BE2C (cell line): Measurements from ENCODE around the gene TMEM116.

Source experiments
- DNase-seq: peaks from one replicate; pipeline ENCODE4 v3.0.0-alpha.2; 2020
- H3K27me3 ChIP-seq: fragments of 250-450 bp; sonication (Bioruptor Pico); 2 replicates; pipeline ENCODE4 v1.5.1; 2020; ENCODE audit warnings: mild to moderate bottlenecking
- H3K36me3 ChIP-seq: fragments of 250-450 bp; sonication (Bioruptor Pico); 2 replicates; pipeline ENCODE4 v1.5.1; 2020; ENCODE audit warnings: mild to moderate bottlenecking
- H3K4me1 ChIP-seq: fragments of 250-450 bp; sonication (Bioruptor Pico); 2 replicates; pipeline ENCODE4 v1.5.1; 2020
- H3K4me3 ChIP-seq: 2 replicates; pipeline ENCODE4 v1.5.1; 2011; ENCODE audit warnings: low read depth, low read length
- H3K9me3 ChIP-seq: fragments of 250-450 bp; sonication (Bioruptor Pico); 2 replicates; pipeline ENCODE4 v1.5.1; 2020
- CTCF ChIP-seq: IDR thresholded peaks from 2 replicates; pipeline ENCODE4 v1.5.1; 2012; ENCODE audit warnings: mild to moderate bottlenecking, low read depth, low read length

TMEM116 gene

GRCh38 chr12:112032292-112032691 lies 19.3 kb upstream of the TMEM116 start:
- H3K36me3 ChIP-seq: peaks cover 88% of the 10 kb centered on the region
- no peak for TF ChIP-seq CTCF

GRCh38 chr12:112031472-112031871 lies 18.5 kb upstream of the TMEM116 start:
- Histone ChIP-seq H3K27me3 (no peaks in the 10 kb centered on the region), H3K9me3 (no peaks in the 10 kb centered on the region), H3K4me3 (no peak overlapping the region), H3K36me3 (peaks cover 87% of the 10 kb centered on the region), H3K4me1 (no peaks in the 10 kb centered on the region)
- DNase-seq: no peak
- TF ChIP-seq CTCF: no peak

More at GRCh38 chr12:112032292-112032691, 19.3 kb upstream of the TMEM116 start:
- no peaks in the 10 kb centered on the region for H3K4me1 ChIP-seq
- no peaks in the 10 kb centered on the region for H3K27me3 ChIP-seq
- no peaks in the 10 kb centered on the region for H3K9me3 ChIP-seq
- DNase-seq: no peak
- H3K4me3 ChIP-seq: no peak overlapping the region

- H3K4me1 ChIP-seq: no peaks in the 10 kb centered on the region
- H3K36me3 ChIP-seq: peaks cover 87% of the 10 kb centered on the region
- H3K9me3 ChIP-seq: no peaks in the 10 kb centered on the region
- no peak overlapping the region for H3K4me3 ChIP-seq
- no peak for TF ChIP-seq CTCF
- DNase-seq: no peak
- H3K27me3 ChIP-seq: no peaks in the 10 kb centered on the region
Observed at GRCh38 chr12:112029301-112029700, 16.3 kb upstream of the TMEM116 start.

GRCh38 chr12:112025808-112026375 lies 12.9 kb upstream of the TMEM116 start:
- Histone ChIP-seq H3K4me1 (no peaks in the 10 kb centered on the region), H3K4me3 (no peak overlapping the region), H3K36me3 (peaks cover 86% of the 10 kb centered on the region), H3K27me3 (no peaks in the 10 kb centered on the region), H3K9me3 (no peaks in the 10 kb centered on the region)
- TF ChIP-seq CTCF: no peak
- no peak for DNase-seq

- TF ChIP-seq CTCF: no peak
- DNase-seq: no peak
- H3K36me3 ChIP-seq: peaks cover 83% of the 10 kb centered on the region
- H3K4me1 ChIP-seq: no peaks in the 10 kb centered on the region
- H3K9me3 ChIP-seq: no peaks in the 10 kb centered on the region
- no peaks in the 10 kb centered on the region for H3K27me3 ChIP-seq
- no peak overlapping the region for H3K4me3 ChIP-seq
Observed at GRCh38 chr12:112023759-112024396, 10.9 kb upstream of the TMEM116 start.

- no peaks in the 10 kb centered on the region for H3K4me1 ChIP-seq
- H3K36me3 ChIP-seq: peaks cover 74% of the 10 kb centered on the region
- no peak for DNase-seq
- no peak overlapping the region for H3K4me3 ChIP-seq
- no peaks in the 10 kb centered on the region for H3K27me3 ChIP-seq
- no peaks in the 10 kb centered on the region for H3K9me3 ChIP-seq
- no peak for TF ChIP-seq CTCF
Observed at GRCh38 chr12:112022241-112023016, 9.5 kb upstream of the TMEM116 start.
